ENCODE measurements around the gene DEFB132.
"Not testable (repeated sequence)": the region's sequence is repeated elsewhere in the genome, so short reads cannot be mapped to it uniquely, and the experiment has no call there.

Gene DEFB132, protein sequence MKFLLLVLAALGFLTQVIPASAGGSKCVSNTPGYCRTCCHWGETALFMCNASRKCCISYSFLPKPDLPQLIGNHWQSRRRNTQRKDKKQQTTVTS

DNA sequence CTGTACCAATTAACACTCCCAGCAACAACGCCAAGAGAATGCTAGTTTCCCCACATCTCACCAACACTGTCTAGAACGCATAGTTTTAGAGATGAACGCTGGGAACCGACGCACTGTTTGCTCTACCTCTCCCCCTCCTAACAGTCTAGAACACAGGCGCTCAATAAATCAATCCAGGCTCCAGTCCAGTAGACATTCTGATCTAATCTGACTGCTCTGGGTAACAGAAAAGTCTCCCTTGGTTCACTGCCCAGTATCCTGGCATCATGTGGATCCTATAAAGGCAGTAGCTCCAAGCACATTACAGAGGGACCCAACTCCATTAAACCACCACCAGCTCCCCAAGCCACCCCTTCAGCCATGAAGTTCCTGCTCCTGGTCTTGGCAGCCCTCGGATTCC is at the start of gene DEFB132:
Gene DEFB132, plus strand, starts transcription at position 306 of the 400 bp plus-strand sequence. Its CDS starts 55 bp downstream, at position 361.
- Mint-ChIP-seq H3K9me3 (no peaks in the 10 kb centered on the region), H3K4me1 (ENCODE audit: low read depth) (peaks cover 10% of the 10 kb centered on the region), H3K36me3 (ENCODE audit: low read depth) (no peaks in the 10 kb centered on the region), H3K27ac (no peak within 1 kb of the TSS), H3K27me3 (ENCODE audit: low read depth) (no peaks in the 10 kb centered on the region), H3K4me3 (no peak within 1 kb of the TSS)

DNA sequence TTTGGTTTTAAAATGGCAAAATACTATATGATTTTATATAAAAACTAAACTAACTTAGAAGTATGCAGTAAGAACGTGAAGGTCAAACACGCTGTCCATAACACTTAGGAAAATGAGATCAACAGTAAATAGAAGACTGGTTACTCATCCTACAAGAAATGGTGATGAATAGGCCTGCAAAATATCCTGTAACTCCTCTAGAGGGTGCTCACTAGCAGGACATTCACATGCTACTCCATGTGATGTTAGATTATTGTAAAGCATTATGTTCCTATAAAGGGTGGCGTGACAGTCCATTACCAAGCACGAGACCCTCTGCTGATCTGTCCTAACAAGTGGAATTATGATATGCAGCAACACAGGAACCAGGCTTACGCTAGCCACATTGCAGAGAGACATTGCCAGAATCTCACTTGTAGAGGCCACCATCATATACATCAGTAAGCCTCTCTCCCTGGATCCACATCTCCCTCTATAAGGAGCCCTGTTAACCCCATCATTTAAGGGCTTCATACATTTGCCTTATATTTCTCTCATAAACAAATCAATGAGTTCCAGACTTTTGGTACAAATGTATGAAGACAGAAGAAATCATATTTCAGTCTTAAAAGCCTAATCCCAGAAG is 48.5 kb upstream of the DEFB132 start:
- H3K27me3 Mint-ChIP-seq (ENCODE audit: low read depth): peaks cover 42% of the 10 kb centered on the region
- H3K4me3 Mint-ChIP-seq: no peak overlapping the region
- H3K9me3 Mint-ChIP-seq: no peaks in the 10 kb centered on the region
- H3K4me1 Mint-ChIP-seq (ENCODE audit: low read depth): no peaks in the 10 kb centered on the region
- no peaks in the 10 kb centered on the region for H3K36me3 Mint-ChIP-seq (ENCODE audit: low read depth)
- H3K27ac Mint-ChIP-seq: no peak overlapping the region

DNA sequence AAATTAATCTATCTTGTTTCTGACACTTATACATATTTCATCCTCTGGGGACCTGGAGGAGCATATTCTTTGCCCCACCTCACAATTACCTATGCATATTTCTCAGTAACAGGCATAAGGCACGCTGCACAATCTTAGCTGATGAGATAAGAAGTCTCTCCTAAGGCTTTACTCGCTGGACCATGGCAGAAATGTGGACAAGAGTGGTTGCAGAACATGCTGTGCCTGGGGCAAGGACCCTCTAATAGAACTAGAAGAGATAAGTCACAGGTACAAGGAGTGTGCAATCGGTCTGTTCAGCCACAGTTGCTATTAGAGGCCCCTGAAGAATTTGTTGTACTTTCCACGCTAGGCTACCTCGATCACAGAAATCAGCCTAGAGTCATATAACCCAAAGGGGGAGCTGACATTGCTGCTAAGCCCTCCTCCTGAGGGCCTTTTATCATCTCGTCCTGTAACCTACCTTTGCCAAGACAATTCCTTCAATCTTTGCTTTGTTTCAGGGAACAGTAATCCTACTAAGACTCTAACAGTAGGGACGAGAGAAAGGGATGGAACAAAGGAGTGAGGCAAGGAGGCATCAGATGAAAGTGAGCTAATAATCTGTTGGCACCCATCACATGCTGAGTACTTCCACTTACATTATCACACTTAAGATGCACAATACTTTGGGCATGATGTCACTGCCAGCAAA is 46.6 kb upstream of the DEFB132 start:
- no peak overlapping the region for H3K4me3 Mint-ChIP-seq
- no peaks in the 10 kb centered on the region for H3K36me3 Mint-ChIP-seq (ENCODE audit: low read depth)
- H3K9me3 Mint-ChIP-seq: no peaks in the 10 kb centered on the region
- no peak overlapping the region for H3K27ac Mint-ChIP-seq
- no peaks in the 10 kb centered on the region for H3K4me1 Mint-ChIP-seq (ENCODE audit: low read depth)
- peaks cover 29% of the 10 kb centered on the region for H3K27me3 Mint-ChIP-seq (ENCODE audit: low read depth)

DNA sequence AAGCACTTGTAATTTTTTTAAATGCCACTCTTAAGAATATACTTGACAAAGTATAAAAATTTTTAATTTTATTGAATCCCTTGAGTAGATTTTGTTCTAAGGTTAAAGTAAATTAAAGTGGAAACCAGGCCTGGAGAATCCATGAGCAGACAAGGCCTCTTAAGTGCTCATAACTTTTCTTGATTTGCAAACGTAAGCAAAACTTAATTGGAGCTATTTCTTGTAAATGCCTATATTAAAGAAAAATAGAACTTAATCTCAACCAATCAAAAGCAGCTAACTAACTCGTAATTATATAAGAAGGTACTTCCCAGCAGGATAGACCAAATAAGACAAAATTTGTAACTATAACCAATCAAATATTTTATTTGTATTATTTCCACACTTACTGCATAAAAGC is 43.1 kb upstream of the DEFB132 start:
- H3K4me3 Mint-ChIP-seq: no peak overlapping the region
- H3K27me3 Mint-ChIP-seq (ENCODE audit: low read depth): peaks cover 26% of the 10 kb centered on the region
- H3K27ac Mint-ChIP-seq: no peak overlapping the region
- H3K4me1 Mint-ChIP-seq (ENCODE audit: low read depth): no peaks in the 10 kb centered on the region
- H3K36me3 Mint-ChIP-seq (ENCODE audit: low read depth): no peaks in the 10 kb centered on the region
- no peaks in the 10 kb centered on the region for H3K9me3 Mint-ChIP-seq

DNA sequence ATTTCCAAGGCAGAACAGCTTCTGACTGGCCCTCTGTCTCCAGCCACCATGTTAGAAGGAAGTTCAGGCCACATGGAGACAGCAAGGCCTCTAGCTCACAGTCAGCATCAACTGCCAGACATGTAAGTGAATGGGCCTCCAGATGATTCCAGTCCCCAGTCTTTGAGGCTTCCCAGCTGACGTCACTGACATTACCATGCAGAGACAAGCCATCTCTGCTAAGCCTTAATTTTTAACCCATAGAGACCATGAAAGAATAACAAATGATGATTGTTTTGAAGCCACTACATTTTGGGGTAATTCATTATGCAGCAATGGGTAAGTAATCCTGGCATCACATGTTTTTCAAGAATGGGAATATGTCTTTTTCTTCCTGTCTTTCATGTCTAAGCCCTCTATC is 41.7 kb upstream of the DEFB132 start:
- Mint-ChIP-seq H3K4me3 (no peak overlapping the region), H3K4me1 (ENCODE audit: low read depth) (no peaks in the 10 kb centered on the region), H3K27ac (no peak overlapping the region), H3K36me3 (ENCODE audit: low read depth) (no peaks in the 10 kb centered on the region), H3K27me3 (ENCODE audit: low read depth) (peaks cover 40% of the 10 kb centered on the region), H3K9me3 (no peaks in the 10 kb centered on the region)

- Mint-ChIP-seq H3K27ac (no peak overlapping the region), H3K4me1 (ENCODE audit: low read depth) (no peaks in the 10 kb centered on the region), H3K4me3 (no peak overlapping the region), H3K36me3 (ENCODE audit: low read depth) (no peaks in the 10 kb centered on the region), H3K9me3 (no peaks in the 10 kb centered on the region), H3K27me3 (ENCODE audit: low read depth) (peaks cover 44% of the 10 kb centered on the region)
Observed at GRCh38 chr20:217266-217665, 40.3 kb upstream of the DEFB132 start.

DNA sequence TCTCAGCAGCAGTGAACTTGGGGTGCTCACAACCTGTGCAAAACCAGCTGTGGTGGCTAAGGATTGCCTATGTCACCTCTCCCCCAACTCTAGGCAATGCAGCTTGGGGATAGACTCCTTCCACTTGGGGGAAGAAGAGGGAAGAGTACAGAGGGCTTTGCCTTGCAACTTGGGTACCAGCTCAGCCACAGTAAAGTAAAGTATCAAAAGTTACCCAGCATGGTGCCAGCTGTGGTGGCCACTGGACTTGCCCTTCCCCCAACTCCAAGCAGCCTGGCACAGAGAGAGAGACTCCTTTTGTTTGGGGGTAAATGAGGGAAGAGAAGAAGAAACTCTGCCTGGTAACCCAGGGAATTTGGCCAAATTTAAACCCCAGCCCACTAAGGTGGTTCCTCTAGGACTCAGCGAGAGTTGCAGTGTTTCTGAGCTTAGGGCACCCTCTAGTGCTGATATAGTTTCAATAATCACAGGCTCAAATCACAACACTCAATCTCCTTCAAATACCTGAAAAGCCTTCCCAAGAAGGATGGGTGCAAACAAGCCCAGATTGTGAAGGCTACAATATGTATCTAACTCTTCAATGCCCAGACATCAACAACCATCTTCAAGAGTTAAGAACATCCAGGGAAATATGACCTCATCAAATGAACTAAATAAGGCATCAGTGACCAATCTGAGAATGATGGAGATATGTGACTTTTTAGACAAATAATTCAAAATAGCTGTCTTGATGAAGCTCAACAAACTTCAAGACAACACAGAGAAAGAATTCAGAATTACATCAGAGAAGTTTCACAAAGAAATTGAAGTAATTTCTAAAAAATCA is 38.0 kb upstream of the DEFB132 start:
- Mint-ChIP-seq H3K36me3 (ENCODE audit: low read depth) (no peaks in the 10 kb centered on the region), H3K4me1 (ENCODE audit: low read depth) (no peaks in the 10 kb centered on the region)

GRCh38 chr20:221258-221830 is 36.2 kb upstream of the DEFB132 start:
- Mint-ChIP-seq H3K4me3 (no peak overlapping the region), H3K36me3 (ENCODE audit: low read depth) (no peaks in the 10 kb centered on the region), H3K9me3 (peaks cover 5% of the 10 kb centered on the region), H3K4me1 (ENCODE audit: low read depth) (no peaks in the 10 kb centered on the region), H3K27me3 (ENCODE audit: low read depth) (peaks cover 62% of the 10 kb centered on the region), H3K27ac (no peak overlapping the region)

More for the DNA sequence above, 38.0 kb upstream of the DEFB132 start:
- no peaks in the 10 kb centered on the region for H3K9me3 Mint-ChIP-seq
- H3K27ac Mint-ChIP-seq: no peak overlapping the region
- H3K27me3 Mint-ChIP-seq (ENCODE audit: low read depth): peaks cover 58% of the 10 kb centered on the region
- H3K4me3 Mint-ChIP-seq: no peak overlapping the region

DNA sequence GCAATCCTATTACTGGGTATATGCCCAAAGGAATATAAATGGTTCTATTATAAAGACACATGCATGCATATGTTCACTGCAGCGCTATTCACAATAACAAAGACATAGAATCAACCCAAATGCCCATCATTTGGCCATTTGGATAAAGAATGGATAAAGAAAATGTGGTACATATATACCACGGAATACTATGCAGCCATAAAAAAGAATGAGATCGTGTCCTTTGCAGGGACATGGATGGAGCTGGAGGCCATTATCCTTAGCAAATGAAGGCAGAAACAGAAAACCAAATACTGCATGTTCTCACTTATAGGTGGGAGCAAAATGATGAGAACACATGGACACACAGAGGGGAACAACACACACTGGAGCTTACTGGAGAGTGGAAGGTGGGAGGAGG is 31.6 kb upstream of the DEFB132 start:
- not testable (repeated sequence) for H3K9me3 Mint-ChIP-seq; H3K4me3 Mint-ChIP-seq; H3K36me3 Mint-ChIP-seq (ENCODE audit: low read depth); H3K27ac Mint-ChIP-seq
- peaks cover 15% of the 10 kb centered on the region for H3K4me1 Mint-ChIP-seq (ENCODE audit: low read depth)
- peaks cover 35% of the 10 kb centered on the region for H3K27me3 Mint-ChIP-seq (ENCODE audit: low read depth)

- H3K36me3 Mint-ChIP-seq (ENCODE audit: low read depth): peaks cover 1% of the 10 kb centered on the region
- H3K4me1 Mint-ChIP-seq (ENCODE audit: low read depth): peaks cover 15% of the 10 kb centered on the region
- peak within 1 kb of the TSS; percentile 49 for H3K27ac Mint-ChIP-seq
- H3K27me3 Mint-ChIP-seq (ENCODE audit: low read depth): peaks cover 27% of the 10 kb centered on the region
- no peak within 1 kb of the TSS for H3K4me3 Mint-ChIP-seq
- peaks cover 5% of the 10 kb centered on the region for H3K9me3 Mint-ChIP-seq
Observed at GRCh38 chr20:226958-227357, 30.6 kb upstream of the DEFB132 start, which contains the start of gene DEFB129. TSS of gene DEFB129 (plus strand) at chr20:227258. CDS start at chr20:227289, 31 bp downstream.

GRCh38 chr20:227439-228105 is 30.0 kb upstream of the DEFB132 start:
- peaks cover 15% of the 10 kb centered on the region for H3K4me1 Mint-ChIP-seq (ENCODE audit: low read depth)
- no peak overlapping the region for H3K4me3 Mint-ChIP-seq
- H3K36me3 Mint-ChIP-seq (ENCODE audit: low read depth): peaks cover 1% of the 10 kb centered on the region
- H3K27ac Mint-ChIP-seq: peak overlapping the region; percentile 49
- H3K27me3 Mint-ChIP-seq (ENCODE audit: low read depth): peaks cover 20% of the 10 kb centered on the region
- peaks cover 5% of the 10 kb centered on the region for H3K9me3 Mint-ChIP-seq

DNA sequence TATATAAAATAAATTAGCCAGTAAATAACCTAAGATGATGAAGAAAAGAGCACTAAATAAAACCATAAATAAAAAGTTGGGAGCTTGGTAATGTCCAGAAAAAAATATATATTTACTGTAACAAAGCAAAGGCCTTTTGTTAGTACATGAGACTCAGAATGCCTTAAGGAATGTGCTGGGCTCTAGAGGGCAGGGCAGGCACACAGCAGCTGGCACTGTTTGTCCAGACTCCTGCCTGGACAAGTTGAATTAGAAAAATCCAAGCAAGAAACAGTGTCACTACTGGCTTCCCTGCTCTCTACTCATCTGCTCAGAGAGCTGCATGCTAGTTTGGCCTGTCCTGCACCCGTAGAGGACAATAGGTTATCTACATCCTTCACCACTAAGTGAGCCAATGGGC is 21.6 kb upstream of the DEFB132 start:
- no peaks in the 10 kb centered on the region for H3K36me3 Mint-ChIP-seq (ENCODE audit: low read depth)
- H3K27me3 Mint-ChIP-seq (ENCODE audit: low read depth): no peaks in the 10 kb centered on the region
- no peaks in the 10 kb centered on the region for H3K9me3 Mint-ChIP-seq
- H3K27ac Mint-ChIP-seq: no peak overlapping the region
- no peak overlapping the region for H3K4me3 Mint-ChIP-seq
- peaks cover 20% of the 10 kb centered on the region for H3K4me1 Mint-ChIP-seq (ENCODE audit: low read depth)

GRCh38 chr20:237489-237888 is 20.0 kb upstream of the DEFB132 start:
- peaks cover 6% of the 10 kb centered on the region for H3K27me3 Mint-ChIP-seq (ENCODE audit: low read depth)
- peak overlapping the region; percentile 93 for H3K27ac Mint-ChIP-seq
- no peaks in the 10 kb centered on the region for H3K9me3 Mint-ChIP-seq
- H3K36me3 Mint-ChIP-seq (ENCODE audit: low read depth): no peaks in the 10 kb centered on the region
- peaks cover 20% of the 10 kb centered on the region for H3K4me1 Mint-ChIP-seq (ENCODE audit: low read depth)
- H3K4me3 Mint-ChIP-seq: peak overlapping the region; percentile 82

- peaks cover 11% of the 10 kb centered on the region for H3K27me3 Mint-ChIP-seq (ENCODE audit: low read depth)
- H3K4me3 Mint-ChIP-seq: peak overlapping the region; percentile 82
- peak overlapping the region; percentile 93 for H3K27ac Mint-ChIP-seq
- H3K9me3 Mint-ChIP-seq: no peaks in the 10 kb centered on the region
- H3K36me3 Mint-ChIP-seq (ENCODE audit: low read depth): no peaks in the 10 kb centered on the region
- H3K4me1 Mint-ChIP-seq (ENCODE audit: low read depth): peaks cover 20% of the 10 kb centered on the region
Observed at GRCh38 chr20:237929-238328, 19.6 kb upstream of the DEFB132 start.

Measured in T-helper 1 cell treated with Interleukin-12 subunit alpha and Interleukin-12 subunit beta and Interleukin-4 antibody, amounts not matched to agents 30 μg/mL and 1 μg/mL, for 36 hours (primary cell).